GM18498 (cell line): ENCODE data around the gene ADSL.

ENCODE experiments used
- ATAC-seq: cut with Tn5 transposase; IDR thresholded peaks from one replicate; pipeline ENCODE4 v1.9.1; 2021; ENCODE audit warnings: mild to moderate bottlenecking, moderate library complexity; ENCODE audit not compliant: unreplicated experiment

The ADSL gene

DNA sequence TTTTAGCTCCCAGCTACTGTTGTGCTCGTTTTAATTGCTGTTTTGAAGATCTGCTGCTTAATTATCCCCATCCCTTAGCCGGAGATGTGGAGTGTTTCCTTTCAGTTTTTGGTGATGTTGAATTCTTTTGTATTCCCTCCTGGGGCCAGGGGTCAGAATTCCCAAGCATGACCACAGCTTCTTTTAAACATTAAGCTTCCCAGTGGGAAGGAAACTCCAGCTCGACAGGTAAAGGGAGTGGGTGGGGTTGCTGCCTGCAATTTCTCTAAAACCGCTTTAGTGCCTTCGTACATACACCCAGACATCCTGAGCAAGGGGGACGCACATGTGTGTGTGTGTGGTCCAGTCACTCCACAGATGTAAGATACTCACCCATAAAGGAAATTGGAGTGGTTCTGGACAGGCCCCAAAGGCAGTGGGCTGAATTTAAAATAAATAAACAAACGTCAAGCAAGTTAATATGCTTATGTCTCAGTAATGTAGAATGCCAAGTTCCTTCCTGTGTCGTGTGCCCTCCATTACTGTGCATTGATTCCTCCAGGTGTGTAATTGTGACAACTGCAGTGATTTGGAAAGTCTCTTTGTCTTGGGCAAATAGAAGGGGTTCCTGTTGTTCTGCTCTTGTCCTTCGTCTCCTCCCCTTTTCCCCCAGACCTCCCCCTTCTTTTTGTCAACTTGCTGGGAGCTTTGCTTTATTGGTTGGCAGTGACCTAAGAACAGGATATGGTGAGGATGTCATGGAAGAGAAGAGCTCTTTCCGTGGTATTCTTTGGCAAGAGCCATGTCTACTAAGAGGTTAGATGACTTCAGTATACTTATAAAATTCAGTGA is 19.2 kb upstream of the ADSL start:
- ATAC-seq: no peak

DNA sequence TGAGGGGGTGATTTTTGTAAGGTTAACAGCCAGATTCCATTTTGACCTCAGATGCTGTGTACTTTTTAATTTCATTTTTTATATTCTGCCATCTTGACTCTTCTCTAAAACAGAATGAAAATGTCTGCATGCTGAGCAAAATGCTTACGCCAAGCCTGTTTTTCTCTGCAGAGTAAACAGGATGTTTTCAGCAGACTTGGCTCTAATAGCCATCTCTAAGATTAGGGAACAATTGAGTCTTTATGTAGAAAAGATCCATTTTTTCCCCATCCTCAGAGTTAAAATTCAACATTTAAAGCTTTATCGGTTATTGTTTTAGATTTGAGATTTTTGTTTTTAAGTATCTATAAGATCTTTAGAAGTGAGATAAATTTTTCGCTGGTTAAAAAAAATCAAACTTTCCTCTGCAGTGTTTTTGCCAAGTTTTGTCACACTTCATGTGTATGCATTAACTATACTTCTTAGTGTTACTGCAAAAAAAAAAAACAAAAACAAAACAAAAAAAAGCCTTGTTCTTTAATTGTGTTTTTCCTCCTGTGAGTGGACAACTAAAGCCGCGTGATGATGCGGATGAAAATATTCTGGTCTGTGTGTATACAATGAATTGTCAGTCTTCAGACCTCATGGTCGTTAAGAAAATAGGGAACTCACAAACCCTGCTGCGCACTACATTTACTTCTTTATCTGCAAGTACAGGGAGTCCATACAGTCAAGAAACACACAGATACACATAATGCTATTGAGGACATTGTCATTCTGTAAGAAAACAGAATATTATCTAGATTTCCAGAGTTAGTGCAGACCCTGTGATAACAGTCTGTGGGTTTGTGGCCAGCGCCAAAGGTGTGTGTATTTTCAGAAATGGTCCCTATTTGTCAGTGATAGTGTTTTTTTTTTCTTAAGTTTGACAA is 17.5 kb upstream of the ADSL start:
- ATAC-seq: no peak

DNA sequence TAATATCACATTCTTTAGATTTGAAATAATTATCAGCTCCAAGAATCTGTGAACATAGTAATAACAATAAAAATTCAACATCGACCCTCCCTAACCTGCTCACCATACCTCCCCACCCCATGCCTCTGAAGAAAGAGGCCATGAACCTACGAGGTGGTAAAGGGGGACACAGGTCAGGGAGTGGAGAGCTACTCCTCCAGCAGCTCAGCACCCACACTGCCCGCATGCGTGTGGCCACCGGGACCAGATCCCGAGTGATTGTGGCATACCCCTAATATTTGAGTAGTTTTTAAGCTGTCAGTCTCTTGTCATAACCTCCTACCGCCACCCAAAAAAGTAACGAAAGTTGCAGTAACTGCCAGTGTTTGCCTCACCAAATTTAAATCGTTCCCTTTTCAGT is 16.8 kb upstream of the ADSL start:
- no peak for ATAC-seq

DNA sequence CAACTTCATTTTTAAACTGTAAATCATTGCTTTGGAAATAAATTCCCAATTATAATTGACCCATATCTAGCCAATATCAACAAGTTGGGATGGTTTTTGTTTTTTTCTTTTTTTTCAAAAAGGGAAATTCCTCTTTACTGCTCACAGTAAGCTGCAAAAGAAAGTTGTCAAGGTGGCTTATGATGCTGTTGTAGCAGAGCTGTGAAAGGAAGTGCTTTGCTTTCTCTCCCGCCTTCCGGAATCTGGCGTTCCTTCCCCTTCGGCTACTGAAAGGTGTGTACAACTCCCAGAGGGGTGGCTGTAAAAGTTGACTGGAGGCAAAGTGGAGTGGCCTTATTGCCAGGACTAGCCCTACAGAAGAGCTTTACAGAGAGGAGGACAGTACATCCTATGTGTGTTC is 16.2 kb upstream of the ADSL start:
- no peak for ATAC-seq

DNA sequence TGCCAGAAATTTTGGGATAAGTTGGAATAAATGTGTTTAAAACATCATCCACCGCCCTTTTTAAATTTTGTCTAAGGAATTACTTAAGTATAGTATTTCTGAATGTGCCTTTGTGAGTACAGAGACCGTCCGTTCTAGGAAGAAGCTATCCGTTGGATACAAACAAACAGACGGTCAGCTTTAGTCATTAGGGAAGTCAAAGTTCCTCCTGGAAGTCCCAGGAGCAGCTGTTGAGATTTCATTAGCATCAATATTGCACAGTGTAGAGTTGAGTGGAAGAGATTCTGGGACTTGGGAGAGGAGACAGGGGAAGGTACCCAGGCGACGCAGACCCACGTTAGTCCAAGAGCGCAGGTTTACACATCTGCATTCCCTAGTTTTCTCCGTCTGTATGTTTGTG is 15.7 kb upstream of the ADSL start:
- ATAC-seq: no peak

DNA sequence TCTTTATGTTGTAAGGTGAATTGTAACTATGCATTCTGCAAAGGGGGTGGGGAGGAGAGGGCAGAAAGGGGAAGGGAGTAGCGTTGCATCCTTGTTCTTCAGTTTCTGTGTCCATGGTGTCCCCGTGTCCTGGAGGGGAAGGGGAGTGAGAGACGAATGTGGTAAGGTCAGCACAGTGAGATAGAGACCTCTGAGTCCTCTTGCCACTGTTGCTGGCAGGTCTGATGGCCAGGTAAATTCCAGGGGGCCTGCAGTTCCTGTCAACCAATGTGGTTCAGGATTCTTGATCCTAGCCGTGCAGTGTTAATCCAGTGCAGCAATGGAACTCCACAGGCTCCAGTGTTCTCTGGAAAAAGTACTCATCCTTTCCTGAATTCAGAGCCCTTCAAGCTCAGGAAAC is 14.6 kb upstream of the ADSL start:
- no peak for ATAC-seq

DNA sequence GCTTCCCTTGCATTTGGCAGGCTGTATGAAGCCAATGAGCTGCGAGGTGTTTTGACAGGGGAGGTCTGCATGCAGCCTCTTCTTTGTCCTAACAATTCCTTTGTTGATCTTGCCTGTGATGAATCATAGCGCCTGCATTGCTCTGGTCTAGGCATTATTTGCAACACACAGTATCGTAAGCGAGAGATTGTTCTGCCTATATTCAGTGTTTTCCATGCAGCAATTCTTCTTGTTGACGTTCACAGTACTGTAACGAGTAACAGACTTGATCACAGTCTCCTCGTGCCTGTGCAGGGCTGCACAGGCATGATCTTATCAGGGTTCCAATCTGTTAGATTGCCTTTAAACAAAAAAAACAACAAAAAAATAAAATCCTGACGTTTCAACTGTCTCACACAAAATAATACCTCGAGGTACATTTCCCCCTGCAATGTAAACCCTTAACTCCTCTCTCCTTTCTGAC is 13.9 kb upstream of the ADSL start:
- ATAC-seq: no peak

DNA sequence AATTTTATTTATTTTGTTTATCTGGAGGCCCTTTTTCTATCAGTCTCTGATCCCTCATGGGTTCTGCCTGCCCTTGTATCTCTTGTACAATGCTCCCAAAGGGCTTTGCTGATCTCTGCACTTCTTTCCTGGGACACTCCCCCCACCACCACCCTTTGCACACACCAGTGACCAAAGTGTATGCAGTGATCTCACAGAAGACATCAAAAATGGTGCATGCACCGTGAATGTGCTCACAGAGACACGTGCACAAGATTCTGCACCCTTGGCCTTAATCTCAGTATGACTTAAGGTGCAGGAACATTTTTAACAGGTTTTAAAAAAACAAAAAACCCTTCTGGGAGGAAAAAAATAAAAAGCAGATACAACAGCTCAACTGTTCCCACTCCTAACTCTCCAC is 12.2 kb upstream of the ADSL start:
- ATAC-seq: no peak

DNA sequence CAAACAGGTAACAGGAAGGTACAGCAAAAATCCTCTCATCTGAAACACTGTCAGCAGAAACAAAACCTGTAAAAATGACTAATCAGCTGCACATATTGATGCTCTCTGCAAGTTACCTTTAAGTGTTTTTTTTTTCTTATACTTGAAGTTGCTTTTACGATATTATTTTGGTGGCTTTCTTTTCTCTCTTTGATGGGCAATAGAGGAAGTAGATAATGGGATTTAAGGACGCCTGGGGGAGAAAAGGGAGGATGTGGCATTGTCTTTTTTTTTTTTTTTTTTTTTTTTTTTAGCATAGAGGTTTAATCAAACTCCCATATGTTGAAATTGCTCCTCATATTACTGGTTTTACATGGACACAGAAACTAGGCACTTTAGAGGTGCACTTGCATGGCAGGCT is 11.4 kb upstream of the ADSL start:
- no peak for ATAC-seq

DNA sequence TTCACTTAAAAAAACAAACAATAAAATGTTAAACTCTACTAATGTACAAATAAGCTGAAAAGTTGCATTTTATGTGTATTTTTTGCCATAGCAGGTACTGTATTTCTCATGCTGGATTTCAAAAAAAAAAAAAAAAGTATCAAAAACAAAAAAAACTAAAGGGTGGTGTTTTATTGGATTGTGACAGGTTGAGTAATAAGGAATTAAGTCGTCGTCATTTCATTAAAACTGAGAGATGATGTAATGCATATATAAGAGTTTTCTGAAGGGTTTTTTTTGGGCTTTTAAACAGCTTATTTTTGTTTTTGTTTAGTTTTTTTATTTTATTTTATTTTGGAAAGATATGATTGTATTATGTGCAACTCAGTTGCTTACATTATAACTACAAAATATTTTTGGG is 10.9 kb upstream of the ADSL start:
- ATAC-seq: no peak

DNA sequence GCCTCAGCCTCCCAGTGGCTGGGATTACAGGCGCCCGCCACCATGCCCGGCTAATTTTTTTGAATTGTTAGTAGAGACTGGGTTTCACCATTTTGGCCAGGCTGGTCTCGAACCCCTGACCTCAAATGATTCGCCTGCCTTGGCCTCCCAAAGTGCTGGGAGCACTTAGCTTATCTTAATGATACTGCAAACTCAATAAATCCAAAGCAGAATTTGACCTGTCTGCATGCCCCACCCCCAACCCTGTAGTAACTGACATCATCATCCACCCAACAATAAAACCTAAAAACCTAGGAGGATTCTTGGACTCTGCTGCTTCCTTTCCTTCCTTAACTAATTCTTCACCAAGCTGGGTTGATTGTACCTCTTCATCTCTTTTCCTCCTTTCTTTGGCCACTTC is 6.3 kb upstream of the ADSL start:
- no peak for ATAC-seq

DNA sequence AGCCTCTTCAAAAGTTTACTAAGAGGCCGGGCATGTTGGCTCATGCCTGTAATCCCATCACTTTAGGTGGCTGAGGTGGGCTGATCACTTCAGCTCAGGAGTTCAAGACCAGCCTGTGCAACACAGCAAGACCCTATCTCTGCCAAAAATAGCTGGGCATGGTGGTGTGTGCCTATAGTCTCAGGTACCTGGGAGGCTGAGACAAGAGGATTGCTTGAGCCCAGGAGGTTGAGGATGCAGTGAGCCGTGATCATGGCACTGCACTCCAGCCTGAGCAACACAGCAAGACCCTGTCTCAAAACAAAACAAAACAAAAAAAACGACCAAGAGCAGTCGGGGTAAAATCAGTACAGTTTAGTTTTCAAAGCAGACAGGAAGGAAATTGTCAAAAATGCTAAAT is 4.7 kb upstream of the ADSL start:
- ATAC-seq: no peak

DNA sequence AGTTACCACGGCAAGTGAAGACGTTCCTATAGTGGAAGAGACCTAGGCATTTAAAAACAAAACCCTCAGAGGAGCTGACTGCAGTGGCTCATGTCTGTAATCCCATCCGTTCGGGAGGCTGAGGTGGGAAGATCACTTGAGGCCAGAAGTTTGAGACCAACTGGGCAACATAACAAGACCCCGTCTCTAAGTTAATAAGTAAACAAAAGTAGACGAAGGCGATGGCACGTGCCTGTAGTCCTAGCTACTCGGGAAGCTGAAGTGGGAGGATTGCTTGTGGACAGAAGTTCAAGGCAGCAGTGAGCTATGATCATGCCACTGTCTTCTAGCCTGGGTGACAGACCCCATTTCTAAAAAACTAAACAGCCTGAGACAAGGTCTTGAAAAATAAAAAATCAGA is 3.8 kb upstream of the ADSL start:
- ATAC-seq: no peak

DNA sequence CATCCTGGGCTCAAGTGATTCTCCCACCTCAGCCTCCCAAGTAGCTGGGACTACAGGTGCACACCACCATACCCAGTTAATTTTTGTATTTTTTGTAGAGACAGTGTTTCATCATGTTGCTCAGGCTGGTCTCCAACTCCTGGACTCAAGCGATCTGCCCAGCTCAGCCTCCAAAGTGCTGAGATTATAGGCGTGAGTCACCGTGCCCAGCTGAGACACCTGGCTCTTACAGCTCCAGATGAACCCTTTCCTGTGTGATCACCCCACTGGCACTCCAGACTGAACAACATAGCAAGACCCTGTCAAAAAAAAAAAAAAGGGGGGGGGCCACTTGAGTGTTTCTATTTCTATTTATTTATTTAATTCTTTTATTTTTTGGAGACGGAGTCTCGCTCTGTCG is 1.0 kb upstream of the ADSL start:
- no peak for ATAC-seq

DNA sequence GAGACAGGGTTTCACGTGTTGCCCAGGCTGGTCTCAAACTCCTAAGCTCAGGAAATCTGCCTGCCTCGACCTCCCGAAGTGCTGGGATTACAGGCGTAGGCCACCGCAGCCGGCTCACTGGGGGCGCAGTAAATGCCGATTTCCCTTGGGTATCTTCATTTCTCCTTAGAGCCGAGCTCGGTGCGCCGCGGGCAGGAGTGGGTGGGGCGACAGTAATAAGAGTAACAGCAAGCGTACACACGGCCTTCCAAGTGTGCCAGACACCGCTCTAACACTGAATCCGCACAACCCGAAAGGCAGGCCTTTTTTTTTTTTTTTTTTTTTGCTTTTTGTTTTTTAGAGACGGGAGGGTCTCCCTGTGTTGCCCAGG is 500 bp upstream of the ADSL start:
- no peak for ATAC-seq

DNA sequence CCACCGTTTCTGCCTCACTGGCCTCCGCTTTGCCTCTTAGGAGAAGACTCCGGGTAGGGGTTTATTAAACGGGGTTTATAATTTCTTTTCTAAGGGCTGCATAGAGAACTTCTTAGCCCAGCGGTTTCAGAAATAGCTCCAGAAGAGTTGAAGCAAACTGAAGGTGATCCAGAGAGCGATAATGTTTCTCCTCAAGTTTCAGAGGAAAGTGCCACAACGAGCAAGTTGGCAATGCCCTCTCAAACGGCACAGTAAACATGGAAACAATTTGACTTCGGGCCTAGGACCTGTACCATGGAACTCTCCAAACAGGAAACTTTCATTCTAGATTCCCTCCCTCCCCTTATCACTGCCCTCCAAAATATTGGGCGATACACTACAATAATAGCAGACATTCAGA is 1.0 kb downstream of the ADSL start:
- ATAC-seq: no peak

DNA sequence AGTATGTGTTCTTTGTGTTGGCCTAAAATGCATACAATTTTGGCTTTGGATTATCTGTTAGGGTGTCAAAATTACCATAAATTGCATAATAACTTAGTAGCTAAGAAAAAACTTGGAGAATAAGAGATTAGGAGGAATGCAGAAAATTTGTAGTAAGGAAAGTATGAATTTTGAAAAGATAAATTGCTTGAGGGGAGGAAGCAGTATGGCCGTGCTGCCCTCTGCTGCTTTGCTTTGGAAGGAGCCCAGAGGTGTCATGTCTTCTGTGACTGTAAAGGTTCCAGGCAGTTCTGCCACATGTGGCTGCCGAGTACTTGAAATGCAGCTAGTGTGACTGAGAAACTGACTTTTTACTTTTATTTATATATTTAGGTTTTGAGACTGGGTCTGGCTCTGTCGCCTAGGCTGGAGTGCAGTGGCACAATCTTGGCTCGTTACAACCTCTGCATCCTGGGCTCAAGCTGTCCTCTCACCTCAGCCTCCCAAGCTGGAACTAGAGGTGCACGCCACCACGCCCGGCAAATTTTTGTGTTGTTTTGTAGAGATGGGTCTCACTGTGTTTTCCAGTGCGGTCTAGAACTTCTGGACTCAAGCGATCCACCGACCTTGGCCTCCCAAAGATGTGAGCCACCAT is 1.8 kb downstream of the ADSL start:
- ATAC-seq: no peak

DNA sequence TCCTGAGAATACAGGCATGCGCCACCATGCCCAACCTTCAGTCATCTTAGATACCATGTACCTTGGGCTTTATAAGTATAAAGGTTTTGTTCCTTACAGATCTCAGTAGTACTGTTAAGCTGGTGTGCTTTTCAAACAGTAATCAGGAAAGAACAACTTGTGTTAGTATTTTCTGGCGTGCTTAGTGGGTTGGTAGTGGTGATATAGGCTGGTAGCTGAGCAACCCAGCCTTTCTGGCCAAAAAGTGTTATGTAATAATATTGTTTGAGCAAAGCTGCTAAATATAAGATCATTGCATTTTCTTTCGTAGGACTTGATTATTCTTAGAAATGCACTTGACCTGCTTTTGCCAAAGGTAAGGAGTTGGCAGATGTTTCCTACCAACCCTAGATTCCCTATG is 6.5 kb downstream of the ADSL start:
- no peak for ATAC-seq

DNA sequence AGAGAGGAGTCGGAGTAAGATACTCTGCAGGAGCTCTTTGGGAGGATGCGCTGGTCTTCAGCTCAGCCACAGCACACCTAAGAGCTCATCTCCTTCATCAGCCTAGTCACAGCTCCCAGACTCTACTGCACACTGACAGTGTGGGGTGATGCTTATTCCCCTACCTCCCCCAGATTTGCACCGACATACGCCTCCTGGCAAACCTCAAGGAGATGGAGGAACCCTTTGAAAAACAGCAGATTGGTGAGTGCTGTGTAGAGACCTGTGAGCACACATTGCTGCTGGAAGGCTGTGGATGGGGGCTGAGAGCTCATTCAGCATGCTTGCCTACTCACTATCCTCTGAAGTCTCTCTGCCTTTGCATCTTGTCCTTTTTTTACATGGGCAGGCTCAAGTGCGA is 14.8 kb downstream of the ADSL start:
- no peak for ATAC-seq

DNA sequence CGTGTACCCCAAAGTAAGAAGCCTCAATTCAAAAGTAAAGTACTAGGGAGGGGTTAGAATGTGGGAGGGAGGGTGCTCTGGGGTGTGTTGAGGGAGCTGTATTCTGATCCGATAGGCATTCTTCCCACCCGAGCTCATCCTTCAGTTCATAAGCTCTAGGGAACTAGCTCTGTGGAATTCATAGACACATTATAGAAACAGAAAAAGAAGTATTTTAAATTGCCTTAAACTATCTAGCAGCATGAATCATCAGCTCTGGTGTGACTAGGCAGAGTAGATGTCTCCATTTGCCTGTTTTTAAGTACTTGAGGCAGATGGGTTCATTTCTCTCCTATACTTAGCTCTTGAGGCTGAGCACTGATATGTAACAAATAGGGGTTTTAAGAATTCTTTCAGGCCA is 16.8 kb downstream of the ADSL start:
- no peak for ATAC-seq

DNA sequence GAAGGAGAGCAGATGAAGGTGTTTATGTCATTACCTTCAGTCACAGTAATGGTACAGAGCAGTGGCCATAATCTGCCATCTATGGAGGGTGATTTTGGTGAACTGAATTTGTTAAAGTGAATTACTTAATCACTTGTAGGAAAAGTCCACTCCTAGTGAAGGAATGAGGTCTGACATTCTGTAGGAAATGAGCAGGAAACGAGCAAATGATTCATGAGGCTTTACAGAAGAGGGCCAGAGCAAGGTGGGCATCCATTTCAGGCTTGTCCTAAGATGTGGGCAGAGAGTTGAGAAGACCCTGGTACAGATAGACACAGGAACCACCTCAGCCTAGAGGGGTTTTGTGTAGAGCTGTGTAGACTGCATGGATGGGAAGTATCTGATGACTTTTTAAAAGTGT is 18.1 kb downstream of the ADSL start:
- ATAC-seq: no peak

DNA sequence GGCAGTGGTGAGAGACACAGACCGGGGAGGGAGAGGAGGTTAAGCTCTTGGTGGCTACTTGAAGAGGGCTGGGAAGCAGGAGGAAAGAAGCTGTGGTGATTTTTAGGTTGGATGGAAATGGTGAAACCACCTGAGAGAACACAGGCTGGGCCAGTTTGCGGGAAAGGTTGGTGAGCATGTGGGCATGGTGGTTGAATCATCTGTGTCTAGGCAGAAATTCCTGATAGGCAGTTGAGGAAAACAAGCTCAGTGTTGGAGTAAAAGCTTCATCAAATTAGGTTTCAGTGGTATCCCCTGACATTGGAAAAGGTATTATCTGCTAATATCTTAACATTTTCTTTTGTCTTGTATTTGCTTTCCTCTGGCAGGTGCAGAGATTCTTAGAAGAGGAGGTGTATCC is 19.8 kb downstream of the ADSL start:
- ATAC-seq: no peak
